Right ventricle myocardium superior (tissue), 1 donor: ENCODE results near the gene PAGE2B. TPM values are rescaled to one million over a fixed set of nuclear protein-coding genes. Genes with fewer than 3 reads are reported as not detected.
"Not testable (repeated sequence)": the region's sequence is repeated elsewhere in the genome, so short reads cannot be mapped to it uniquely, and the experiment has no call there.

Experiments used
- ATAC-seq: fragments of 200-7000 bp; cut with Tn5 transposase; one replicate; pipeline ENCODE4 v1.9.1; 2020; ENCODE audit warnings: mild to moderate bottlenecking; ENCODE audit not compliant: poor library complexity
- DNase-seq: peaks from one replicate; pipeline ENCODE4 v3.0.0-alpha.2; 2020
- intact Hi-C: fragments of 100-400 bp; cut with DNase I; formaldehyde crosslinking; loops from one replicate; pipeline ENCODE4 v1.11.2; 2022
- total RNA-seq: library from RNA; stranded (reverse); fragmentation: NEBNext Ultra II Directional; extraction: Animal tissue kit (Norgen Biotek cat#: 25700); gene quantifications from one replicate; pipeline ENCODE4 v1.2.1, GENCODE V29; 2021
- donor health status: DM: no; HTN: yes; CAD: no; lungs with severe emphysema.

PAGE2B gene
- total RNA-seq, 1 donor from 2014 or later = not detected

GRCh38 chrX:55102754-55103153, 27.9 kb downstream of the PAGE2B start:
- no peak for ATAC-seq
- no peak for DNase-seq
- intact Hi-C loops = no loop called here

GRCh38 chrX:55107262-55107661, 32.4 kb downstream of the PAGE2B start:
- intact Hi-C loops = no loop called here
- ATAC-seq (no peak), DNase-seq (no peak)

GRCh38 chrX:55107911-55108310, 33.1 kb downstream of the PAGE2B start:
- ATAC-seq = no peak
- DNase-seq = no peak
- intact Hi-C loops = no loop called here

- DNase-seq (no peak), ATAC-seq (no peak)
- intact Hi-C loops = no loop called here
These were observed 34.5 kb downstream of the PAGE2B start for GRCh38 chrX:55109306-55109705.

- DNase-seq = no peak
These were observed 36.9 kb downstream of the PAGE2B start for GRCh38 chrX:55111578-55112254.

GRCh38 chrX:55116589-55116988, 41.8 kb downstream of the PAGE2B start:
- ATAC-seq, DNase-seq, intact Hi-C loops: not testable (repeated sequence)

More at GRCh38 chrX:55111578-55112254, 36.9 kb downstream of the PAGE2B start:
- ATAC-seq = no peak
- intact Hi-C loops = no loop called here

GRCh38 chrX:55118574-55118973, 43.7 kb downstream of the PAGE2B start:
- no peak for ATAC-seq
- intact Hi-C loops = no loop called here
- no peak for DNase-seq

- no peak for ATAC-seq
- intact Hi-C loops = no loop called here
- no peak for DNase-seq
These were observed 44.4 kb downstream of the PAGE2B start for GRCh38 chrX:55119271-55119670.

GRCh38 chrX:55119712-55120111, 44.9 kb downstream of the PAGE2B start:
- DNase-seq = no peak
- intact Hi-C loops = no loop called here
- no peak for ATAC-seq

- DNase-seq = no peak
- no peak for ATAC-seq
- intact Hi-C loops = no loop called here
These were observed 46.0 kb downstream of the PAGE2B start for GRCh38 chrX:55120761-55121358.

GRCh38 chrX:55123900-55124299, 49.1 kb downstream of the PAGE2B start:
- intact Hi-C loops = no loop called here
- DNase-seq (no peak), ATAC-seq (no peak)

GRCh38 chrX:55127692-55128091, 52.9 kb downstream of the PAGE2B start:
- ATAC-seq = no peak

More at GRCh38 chrX:55127692-55128091, 52.9 kb downstream of the PAGE2B start:
- intact Hi-C loops = no loop called here
- no peak for DNase-seq

Other genes with a start within 250 kb of the PAGE2B start
- 1.6 TPM for gene TRO, start 154.2 kb upstream of the PAGE2B start, total RNA-seq
- 0.16 TPM for gene PFKFB1, start 80.8 kb upstream of the PAGE2B start, total RNA-seq
- gene APEX2, start 74.7 kb upstream of the PAGE2B start, total RNA-seq = 7.0 TPM
- gene ALAS2, start 44.1 kb upstream of the PAGE2B start, total RNA-seq = 0.51 TPM
- not detected for gene PAGE2, start 14.0 kb downstream of the PAGE2B start, total RNA-seq
- gene PAGE5, start 145.3 kb downstream of the PAGE2B start, total RNA-seq = not detected
- gene PAGE3, start 189.9 kb downstream of the PAGE2B start, total RNA-seq = not detected